SU-DHL-6 (cell line): ENCODE measurements around the gene MYH2.

ENCODE experiments used
- H2AFZ ChIP-seq: fragments of 200-600 bp; sonication (generic); 2 replicates; pipeline ENCODE4 v1.6.1; 2014; ENCODE audit warnings: low read depth, mild to moderate bottlenecking, moderate library complexity, mixed read lengths, antibody characterized with exemption, low read length; ENCODE audit not compliant: severe bottlenecking
- H3F3A ChIP-seq: fragments of 200-600 bp; shearing (Covaris generic); 2 replicates; pipeline ENCODE4 v1.6.0; 2016; ENCODE audit warnings: antibody characterized with exemption, mild to moderate bottlenecking; ENCODE audit not compliant: insufficient read depth
- H3K27ac ChIP-seq: fragments of 200-600 bp; sonication (generic); 2 replicates; pipeline ENCODE4 v1.5.1; 2016; ENCODE audit warnings: low read depth, mild to moderate bottlenecking, low read length, moderate library complexity, mixed read lengths
- H3K27me3 ChIP-seq: fragments of 200-600 bp; sonication (generic), shearing (Covaris generic); 2 replicates; pipeline ENCODE4 v1.6.0; 2014; ENCODE audit warnings: mild to moderate bottlenecking, low read length
- H3K36me3 ChIP-seq: fragments of 200-600 bp; sonication (generic); 2 replicates; pipeline ENCODE4 v1.6.1; 2014; ENCODE audit warnings: mild to moderate bottlenecking, low read length, mixed read lengths
- H3K4me2 ChIP-seq: fragments of 300-600, 200-600 bp; shearing (Covaris generic), sonication (generic); 2 replicates; pipeline ENCODE4 v1.6.0; 2014; ENCODE audit warnings: low read length, low read depth, mild to moderate bottlenecking; ENCODE audit not compliant: poor library complexity, severe bottlenecking
- H3K4me3 ChIP-seq: fragments of 200-600 bp; sonication (generic); 2 replicates; pipeline ENCODE4 v1.5.1; 2014; ENCODE audit warnings: antibody characterized with exemption, low read length, mild to moderate bottlenecking, mixed read lengths; ENCODE audit not compliant: insufficient read depth, poor library complexity, severe bottlenecking
- H3K79me2 ChIP-seq: fragments of 200-600 bp; sonication (generic); 2 replicates; pipeline ENCODE4 v1.6.1; 2014; ENCODE audit warnings: mild to moderate bottlenecking, low read length, moderate library complexity; ENCODE audit not compliant: insufficient read depth
- H3K9ac ChIP-seq: fragments of 200-600 bp; sonication (generic); 2 replicates; pipeline ENCODE4 v1.7.0; 2014; ENCODE audit warnings: mild to moderate bottlenecking, low read length
- H3K9me2 ChIP-seq: fragments of 200-600 bp; sonication (generic); replicated peaks from 2 replicates; pipeline ENCODE4 v1.6.1; 2014; ENCODE audit warnings: low read length; ENCODE audit not compliant: insufficient read depth
- H3K9me3 ChIP-seq: fragments of 200-600 bp; sonication (generic); 2 replicates; pipeline ENCODE4 v1.6.1; 2014; ENCODE audit warnings: low read length, mixed read lengths; ENCODE audit not compliant: insufficient read depth
- H4K20me1 ChIP-seq: fragments of 200-600 bp; sonication (generic); 2 replicates; pipeline ENCODE4 v1.6.1; 2014; ENCODE audit warnings: low read depth, mild to moderate bottlenecking, antibody characterized with exemption, low read length, moderate library complexity, mixed read lengths
- EZH2phosphoT487 ChIP-seq: fragments of 200-600 bp; sonication (generic), shearing (Covaris generic); conservative IDR thresholded peaks from 2 replicates; pipeline ENCODE4 v1.6.1; 2018; ENCODE audit warnings: mild to moderate bottlenecking, antibody characterized with exemption, low read length, moderate library complexity, mixed read lengths
- TF ChIP-seq, protein P1 (sequence below): fragments of 200-600 bp; sonication (generic); IDR thresholded peaks from one replicate; pipeline ENCODE4 v1.5.1; 2017; ENCODE audit warnings: antibody characterized with exemption, mild to moderate bottlenecking, low read length, moderate library complexity; ENCODE audit not compliant: insufficient read depth, poor library complexity, severe bottlenecking

MYH2 gene

GRCh38 chr17:10471858-10472257 is 77.6 kb downstream of the MYH2 start:
- Histone ChIP-seq H3K27ac (no peak overlapping the region), H2AFZ (no peak overlapping the region), H3K36me3 (no peaks in the 10 kb centered on the region), H3K4me2 (no peak overlapping the region), H3F3A (no peaks in the 10 kb centered on the region), H3K4me3 (no peak overlapping the region), H3K9me3 (no peaks in the 10 kb centered on the region), H3K79me2 (no peaks in the 10 kb centered on the region), H4K20me1 (no peaks in the 10 kb centered on the region), H3K9ac (no peak overlapping the region), H3K27me3 (0 out of 2 replicates have a peak, but pooled peaks cover 3% of the 10 kb centered on the region), H3K9me2 (no peaks in the 10 kb centered on the region)
- TF ChIP-seq EZH2phosphoT487: no peak
- TF ChIP-seq, protein P1, sequence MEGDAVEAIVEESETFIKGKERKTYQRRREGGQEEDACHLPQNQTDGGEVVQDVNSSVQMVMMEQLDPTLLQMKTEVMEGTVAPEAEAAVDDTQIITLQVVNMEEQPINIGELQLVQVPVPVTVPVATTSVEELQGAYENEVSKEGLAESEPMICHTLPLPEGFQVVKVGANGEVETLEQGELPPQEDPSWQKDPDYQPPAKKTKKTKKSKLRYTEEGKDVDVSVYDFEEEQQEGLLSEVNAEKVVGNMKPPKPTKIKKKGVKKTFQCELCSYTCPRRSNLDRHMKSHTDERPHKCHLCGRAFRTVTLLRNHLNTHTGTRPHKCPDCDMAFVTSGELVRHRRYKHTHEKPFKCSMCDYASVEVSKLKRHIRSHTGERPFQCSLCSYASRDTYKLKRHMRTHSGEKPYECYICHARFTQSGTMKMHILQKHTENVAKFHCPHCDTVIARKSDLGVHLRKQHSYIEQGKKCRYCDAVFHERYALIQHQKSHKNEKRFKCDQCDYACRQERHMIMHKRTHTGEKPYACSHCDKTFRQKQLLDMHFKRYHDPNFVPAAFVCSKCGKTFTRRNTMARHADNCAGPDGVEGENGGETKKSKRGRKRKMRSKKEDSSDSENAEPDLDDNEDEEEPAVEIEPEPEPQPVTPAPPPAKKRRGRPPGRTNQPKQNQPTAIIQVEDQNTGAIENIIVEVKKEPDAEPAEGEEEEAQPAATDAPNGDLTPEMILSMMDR: no peak
